A673 (cell line): ENCODE results near the gene DAW1. TPM values are rescaled to one million over a fixed set of nuclear protein-coding genes. Genes with fewer than 3 reads are reported as not detected.

ENCODE experiments used
- BruUV-seq: library from RNA; stranded (reverse); fragments of 400-500 nt; replicated peaks from 2 replicates; lab custom pipeline; 2021; lab: Mats Ljungman, UMichigan
- CTCF ChIA-PET: fragments of 300-600 bp; sonication (Branson Sonifier 250); formaldehyde crosslinking; loops from one replicate; lab custom pipeline; 2022; ENCODE audit warnings: antibody characterized with exemption; lab: Charles Lee
- POLR2A ChIA-PET: fragments of 300-600 bp; sonication (Branson Sonifier 250); formaldehyde crosslinking; loops from one replicate; lab custom pipeline; 2022; ENCODE audit warnings: antibody characterized with exemption; ENCODE audit not compliant: low non-redundant PET; lab: Charles Lee
- DNase-seq: peaks from one replicate; pipeline ENCODE4 v3.0.0-alpha.2; 2015; ENCODE audit warnings: low spot score
- H3K27ac ChIP-seq: fragments of 200-600 bp; sonication (generic); 2 replicates; pipeline ENCODE4 v1.5.1; 2016; ENCODE audit warnings: mixed run types, low read depth, mild to moderate bottlenecking, mixed read lengths, antibody characterized with exemption, low read length; ENCODE audit not compliant: poor library complexity, severe bottlenecking
- H3K27me3 ChIP-seq: fragments of 200-600 bp; sonication (generic); replicated peaks from 2 replicates; pipeline ENCODE4 v1.6.1; 2017; ENCODE audit warnings: mixed run types, low read depth, mild to moderate bottlenecking, mixed read lengths, antibody characterized with exemption, low read length; ENCODE audit not compliant: insufficient read depth, poor library complexity
- H3K36me3 ChIP-seq: fragments of 200-600 bp; sonication (generic); 2 replicates; pipeline ENCODE4 v1.6.1; 2016; ENCODE audit warnings: mixed run types, mild to moderate bottlenecking, mixed read lengths, antibody characterized with exemption, low read length; ENCODE audit not compliant: insufficient read depth, poor library complexity, severe bottlenecking
- H3K4me1 ChIP-seq: fragments of 200-600 bp; sonication (generic); 2 replicates; pipeline ENCODE4 v1.6.1; 2017; ENCODE audit warnings: mixed run types, mild to moderate bottlenecking, mixed read lengths, antibody characterized with exemption, low read length; ENCODE audit not compliant: insufficient read depth, poor library complexity, severe bottlenecking
- H3K4me3 ChIP-seq: fragments of 200-600 bp; sonication (generic); 2 replicates; pipeline ENCODE4 v1.5.1; 2016; ENCODE audit warnings: low read depth, mixed run types, mild to moderate bottlenecking, mixed read lengths, low read length; ENCODE audit not compliant: poor library complexity, severe bottlenecking
- H3K9me3 ChIP-seq: fragments of 200-600 bp; sonication (generic); 2 replicates; pipeline ENCODE4 v1.6.1; 2016; ENCODE audit warnings: mixed run types, low read depth, mild to moderate bottlenecking, mixed read lengths, antibody characterized with exemption, low read length; ENCODE audit not compliant: poor library complexity, severe bottlenecking
- CTCF ChIP-seq: fragments of 300-800, 200-600 bp; sonication (generic); conservative IDR thresholded peaks from 2 replicates; pipeline ENCODE4 v1.5.1; 2017; ENCODE audit warnings: low read depth, mild to moderate bottlenecking, antibody characterized with exemption, low read length, moderate library complexity, mixed read lengths
- EZH2 ChIP-seq: fragments of 200-600 bp; sonication (generic); IDR thresholded peaks from 2 replicates; pipeline ENCODE4 v1.6.1; 2017; ENCODE audit warnings: borderline replicate concordance, low read depth, mild to moderate bottlenecking, mixed read lengths, antibody characterized with exemption, low read length; ENCODE audit not compliant: poor library complexity, severe bottlenecking
- intact Hi-C: fragments of 100-400 bp; cut with micrococcal nuclease; formaldehyde crosslinking; loops from one replicate; pipeline ENCODE4 v1.10.0; 2022; ENCODE audit not compliant: unreplicated experiment
- total RNA-seq: library from RNA; stranded (reverse); gene quantifications from 2 replicates; pipeline ENCODE4 v1.2.3, GENCODE V29; 2021

The DAW1 gene
- total RNA-seq, 1 experiment from 2014 or later: 1.2 TPM

GRCh38 chr2:227886149-227886548 is 14.7 kb downstream of the DAW1 start:
- no peak overlapping the region for H3K4me3 ChIP-seq
- peaks cover 12% of the 10 kb centered on the region for H3K4me1 ChIP-seq
- H3K27me3 ChIP-seq: no peaks in the 10 kb centered on the region
- intact Hi-C loops: loop anchor here (5.0 kb wide), 1 partner anchor 404 kb away; no protein-coding TSS in a partner anchor
- no peaks in the 10 kb centered on the region for H3K36me3 ChIP-seq
- TF ChIP-seq CTCF (no peak), EZH2 (no peak)
- no peak for DNase-seq
- BruUV-seq: no TSS peak
- ChIA-PET CTCF (interaction anchor here (0.9 kb wide), 1 partner anchor 8 kb away, joined by 6 read pairs; no protein-coding TSS in a partner anchor), POLR2A (no interaction called here)
- H3K27ac ChIP-seq: no peak overlapping the region
- H3K9me3 ChIP-seq: no peaks in the 10 kb centered on the region

GRCh38 chr2:227888289-227888688 is 16.9 kb downstream of the DAW1 start:
- Histone ChIP-seq H3K27ac (peak overlapping the region; percentile 38), H3K9me3 (no peaks in the 10 kb centered on the region), H3K36me3 (no peaks in the 10 kb centered on the region), H3K4me3 (no peak overlapping the region), H3K27me3 (no peaks in the 10 kb centered on the region), H3K4me1 (peaks cover 12% of the 10 kb centered on the region)
- no peak for DNase-seq
- POLR2A ChIA-PET: no interaction called here
- TF ChIP-seq EZH2: no peak
- TF ChIP-seq CTCF: no peak
- intact Hi-C loops: loop anchor here (5.0 kb wide), 1 partner anchor 406 kb away; no protein-coding TSS in a partner anchor
- CTCF ChIA-PET: interaction anchor here (0.7 kb wide), 1 partner anchor 737 kb away, joined by 5 read pairs; no protein-coding TSS in a partner anchor
- no TSS peak for BruUV-seq

GRCh38 chr2:227889336-227889735 is 17.9 kb downstream of the DAW1 start:
- Histone ChIP-seq H3K9me3 (no peaks in the 10 kb centered on the region), H3K4me3 (no peak overlapping the region), H3K4me1 (peaks cover 12% of the 10 kb centered on the region), H3K36me3 (no peaks in the 10 kb centered on the region), H3K27me3 (no peaks in the 10 kb centered on the region), H3K27ac (peak overlapping the region; percentile 46)
- no peak for TF ChIP-seq CTCF
- no peak for TF ChIP-seq EZH2
- intact Hi-C loops: loop anchor here (5.0 kb wide), 1 partner anchor 407 kb away; no protein-coding TSS in a partner anchor
- ChIA-PET POLR2A (no interaction called here), CTCF (interaction anchor here (1.2 kb wide), 1 partner anchor 767 kb away, joined by 3 read pairs; no protein-coding TSS in a partner anchor)
- BruUV-seq: no TSS peak
- DNase-seq: no peak
